GM18505 (cell line): Measurements from ENCODE around the gene CAMK2B.

Experiments
- ATAC-seq: cut with Tn5 transposase; IDR thresholded peaks from one replicate; pipeline ENCODE4 v1.9.1; 2021; ENCODE audit not compliant: unreplicated experiment
- POLR2A ChIP-seq: IDR thresholded peaks from 4 replicates; pipeline ENCODE4 v1.6.1; 2011; ENCODE audit warnings: borderline replicate concordance; ENCODE audit not compliant: insufficient read depth, insufficient read length; ENCODE audit errors: extremely low read depth

CAMK2B gene

GRCh38 chr7:44325201-44325671, at the start of gene CAMK2B:
Gene CAMK2B (minus strand): TSS chr7:44325594. CDS start chr7:44325421, 173 bp downstream.
- ATAC-seq: no peak

GRCh38 chr7:44374007-44374763, 48.8 kb upstream of the CAMK2B start:
- ATAC-seq: no peak
- no peak for TF ChIP-seq POLR2A

More at GRCh38 chr7:44325201-44325671, at the start of gene CAMK2B:
- no peak for TF ChIP-seq POLR2A

- TF ChIP-seq POLR2A: no peak
- ATAC-seq: no peak
These were observed 48.0 kb upstream of the CAMK2B start for GRCh38 chr7:44373418-44373740.

- ATAC-seq: no peak
- no peak for TF ChIP-seq POLR2A
These were observed 47.4 kb upstream of the CAMK2B start for GRCh38 chr7:44372560-44373417.

- no peak for ATAC-seq
- no peak for TF ChIP-seq POLR2A
These were observed 43.5 kb upstream of the CAMK2B start for GRCh38 chr7:44368885-44369284.

- ATAC-seq: no peak
- no peak for TF ChIP-seq POLR2A
These were observed 43.1 kb upstream of the CAMK2B start for GRCh38 chr7:44368455-44368854.

GRCh38 chr7:44367475-44368043, 42.2 kb upstream of the CAMK2B start:
- no peak for ATAC-seq
- no peak for TF ChIP-seq POLR2A

GRCh38 chr7:44366986-44367385, 41.6 kb upstream of the CAMK2B start:
- TF ChIP-seq POLR2A: no peak
- ATAC-seq: no peak

GRCh38 chr7:44353668-44354067, 28.3 kb upstream of the CAMK2B start:
- TF ChIP-seq POLR2A: no peak
- ATAC-seq: no peak

GRCh38 chr7:44348851-44349781, 23.7 kb upstream of the CAMK2B start:
- TF ChIP-seq POLR2A: no peak
- no peak for ATAC-seq

GRCh38 chr7:44348300-44348699, 22.9 kb upstream of the CAMK2B start:
- no peak for TF ChIP-seq POLR2A
- ATAC-seq: no peak

GRCh38 chr7:44347546-44348114, 22.2 kb upstream of the CAMK2B start:
- TF ChIP-seq POLR2A: no peak
- ATAC-seq: no peak
